Stimulated activated CD8-positive, alpha-beta memory T cell treated with anti-CD3 and anti-CD28 coated beads, Interleukin-7, amount 100 ng/mL, for 24 hours (primary cell): ENCODE measurements around the gene PSME4.
"Not testable (repeated sequence)": the region's sequence is repeated elsewhere in the genome, so short reads cannot be mapped to it uniquely, and the experiment has no call there.

Experiments
- DNase-seq: peaks from one replicate; pipeline ENCODE4 v3.0.0-alpha.2; 2020; ENCODE audit warnings: low read depth

The PSME4 gene

GRCh38 chr2:53886406-53887280 is 84.2 kb downstream of the PSME4 start:
- DNase-seq: no peak

- DNase-seq: no peak
Measured at GRCh38 chr2:53884883-53885282, 85.9 kb downstream of the PSME4 start.

GRCh38 chr2:53881986-53882385 is 88.8 kb downstream of the PSME4 start:
- DNase-seq: no peak

GRCh38 chr2:53881360-53881759 is 89.4 kb downstream of the PSME4 start:
- no peak for DNase-seq

GRCh38 chr2:53880756-53881155 is 90.0 kb downstream of the PSME4 start:
- no peak for DNase-seq

- no peak for DNase-seq
Measured at GRCh38 chr2:53877556-53877955, 93.2 kb downstream of the PSME4 start.

GRCh38 chr2:53877112-53877511 is 93.7 kb downstream of the PSME4 start:
- no peak for DNase-seq

- no peak for DNase-seq
Measured at GRCh38 chr2:53874401-53874950, 96.3 kb downstream of the PSME4 start.

GRCh38 chr2:53867773-53868172 is 103.0 kb downstream of the PSME4 start:
- no peak for DNase-seq

GRCh38 chr2:53867169-53867568 is 103.6 kb downstream of the PSME4 start:
- DNase-seq: no peak

GRCh38 chr2:53865962-53866361 is 104.8 kb downstream of the PSME4 start:
- no peak for DNase-seq

- DNase-seq: no peak
Measured at GRCh38 chr2:53865264-53865663, 105.5 kb downstream of the PSME4 start.

GRCh38 chr2:53863538-53864227 is 107.1 kb downstream of the PSME4 start:
- DNase-seq: no peak

- no peak for DNase-seq
Measured at GRCh38 chr2:53861824-53862223, 109.0 kb downstream of the PSME4 start.

GRCh38 chr2:53859206-53860181 is 111.3 kb downstream of the PSME4 start, which contains the start of gene GPR75:
Gene GPR75, minus strand, starts transcription at chr2:53859967. Its CDS starts 5,211 bp downstream, at chr2:53854756.
- no peak for DNase-seq

GRCh38 chr2:53856272-53856671 is 114.5 kb downstream of the PSME4 start:
- no peak for DNase-seq

GRCh38 chr2:53854678-53855077 is 116.1 kb downstream of the PSME4 start:
- no peak for DNase-seq

GRCh38 chr2:53852532-53852931 is 118.3 kb downstream of the PSME4 start:
- DNase-seq: no peak

- not testable (repeated sequence) for DNase-seq
Measured at GRCh38 chr2:53851052-53851757, 119.6 kb downstream of the PSME4 start.

- DNase-seq: no peak
Measured at GRCh38 chr2:53848062-53848461, 122.7 kb downstream of the PSME4 start.

- DNase-seq: no peak
Measured at GRCh38 chr2:53843595-53843994, 127.2 kb downstream of the PSME4 start.
